WERI-Rb-1 (cell line): ENCODE data around the gene CLASP2.

Experiments
- DNase-seq: peaks from one replicate; pipeline ENCODE4 v3.0.0-alpha.2; 2020
- H3K27ac ChIP-seq: fragments of 250-450 bp; sonication (Bioruptor Pico); 2 replicates; pipeline ENCODE4 v1.5.1; 2020; ENCODE audit warnings: mild to moderate bottlenecking, moderate library complexity
- H3K27me3 ChIP-seq: fragments of 250-450 bp; sonication (Bioruptor Pico); 2 replicates; pipeline ENCODE4 v1.5.1; 2021; ENCODE audit warnings: mild to moderate bottlenecking, low read depth, moderate library complexity; ENCODE audit not compliant: insufficient read depth, severe bottlenecking
- H3K36me3 ChIP-seq: fragments of 250-450 bp; sonication (Bioruptor Pico); 2 replicates; pipeline ENCODE4 v1.5.1; 2020; ENCODE audit warnings: mild to moderate bottlenecking, moderate library complexity
- H3K4me3 ChIP-seq: 2 replicates; pipeline ENCODE4 v1.5.1; 2011; ENCODE audit warnings: low read depth, mild to moderate bottlenecking, control low read depth, low read length
- H3K9me3 ChIP-seq: fragments of 250-450 bp; sonication (Bioruptor Pico); 2 replicates; pipeline ENCODE4 v1.5.1; 2021; ENCODE audit warnings: mild to moderate bottlenecking, moderate library complexity; ENCODE audit not compliant: severe bottlenecking
- CTCF ChIP-seq: IDR thresholded peaks from 2 replicates; pipeline ENCODE4 v1.5.1; 2011; ENCODE audit warnings: low read depth, mild to moderate bottlenecking, control low read depth, inconsistent platforms, low read length

Gene CLASP2

DNA sequence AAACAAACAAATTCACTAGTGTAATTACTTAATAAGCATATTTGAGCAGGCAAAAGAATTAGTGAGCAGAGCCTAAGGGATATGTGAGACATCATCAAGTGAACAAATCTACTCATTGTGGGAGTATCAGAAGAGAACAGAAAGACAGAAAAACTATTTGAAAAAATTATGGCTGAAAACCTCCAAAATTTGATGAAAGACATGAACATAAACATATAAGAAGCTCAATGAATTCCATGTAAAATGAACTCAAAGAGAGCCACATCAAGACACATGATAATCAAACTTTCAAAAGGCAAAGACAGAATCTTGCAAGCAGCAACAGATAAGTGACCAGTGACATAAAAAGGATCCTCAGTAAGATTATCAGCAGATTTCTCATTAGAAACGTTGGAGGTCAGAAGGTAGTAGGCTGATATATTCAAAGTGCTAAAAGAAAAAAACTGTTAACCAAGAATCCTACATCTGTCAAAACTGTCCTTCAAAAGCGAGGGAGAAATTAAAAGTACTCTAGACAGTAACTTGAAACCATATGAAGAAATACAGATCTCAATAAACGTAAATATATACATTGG, 194.9 kb downstream of the CLASP2 start:
- Histone ChIP-seq H3K27ac (no peak overlapping the region), H3K4me3 (no peak overlapping the region), H3K36me3 (peaks cover 20% of the 10 kb centered on the region), H3K9me3 (peaks cover 3% of the 10 kb centered on the region), H3K27me3 (no peaks in the 10 kb centered on the region)
- TF ChIP-seq CTCF: no peak
- no peak for DNase-seq

DNA sequence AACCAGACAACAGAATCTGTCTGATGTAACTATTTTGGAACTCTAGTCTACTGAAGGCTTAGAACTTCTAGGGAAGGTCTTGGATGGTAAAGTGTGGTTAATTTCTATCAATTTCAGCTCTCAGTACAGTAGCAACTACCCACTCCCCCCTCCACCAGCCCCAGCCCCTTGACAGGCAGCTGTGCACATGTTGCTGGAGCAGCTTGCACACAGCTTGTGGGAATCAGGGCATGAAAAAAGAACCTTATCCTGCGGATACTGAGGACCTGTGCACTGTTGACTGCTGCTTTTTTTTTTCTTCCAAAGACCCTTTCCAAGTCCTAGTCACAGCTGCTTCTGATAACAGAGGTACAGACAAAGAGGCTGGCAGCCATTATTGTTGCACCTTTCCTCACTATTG, 196.3 kb downstream of the CLASP2 start:
- Histone ChIP-seq H3K9me3 (no peaks in the 10 kb centered on the region), H3K27me3 (no peaks in the 10 kb centered on the region), H3K27ac (no peak overlapping the region), H3K36me3 (peaks cover 15% of the 10 kb centered on the region), H3K4me3 (no peak overlapping the region)
- no peak for TF ChIP-seq CTCF
- DNase-seq: no peak

GRCh38 chr3:33513262-33513863, 204.7 kb downstream of the CLASP2 start:
- no peak for TF ChIP-seq CTCF
- H3K27me3 ChIP-seq: no peaks in the 10 kb centered on the region
- no peak overlapping the region for H3K27ac ChIP-seq
- H3K9me3 ChIP-seq: no peaks in the 10 kb centered on the region
- H3K36me3 ChIP-seq: peaks cover 46% of the 10 kb centered on the region
- no peak for DNase-seq
- no peak overlapping the region for H3K4me3 ChIP-seq

DNA sequence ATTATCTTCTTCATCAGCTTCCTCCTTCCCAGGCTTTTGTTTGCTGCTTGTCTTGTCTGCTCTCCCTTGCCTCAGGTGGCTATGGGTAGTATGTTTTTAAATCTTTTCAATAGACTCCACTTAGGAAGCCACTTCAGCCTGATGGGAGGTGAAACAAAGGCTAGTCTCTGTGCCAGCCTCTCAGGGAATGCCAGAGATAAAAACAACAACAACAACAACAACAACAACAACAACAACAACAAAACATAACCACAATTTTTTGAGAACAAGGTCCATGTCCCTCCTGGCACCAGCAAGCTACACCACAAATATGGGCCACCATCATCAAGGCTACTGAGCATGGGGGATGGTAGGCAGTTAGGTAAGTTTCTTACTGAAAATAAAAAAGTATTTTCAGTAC, 213.0 kb downstream of the CLASP2 start:
- no peak overlapping the region for H3K4me3 ChIP-seq
- H3K9me3 ChIP-seq: no peaks in the 10 kb centered on the region
- no peak overlapping the region for H3K27ac ChIP-seq
- H3K36me3 ChIP-seq: peaks cover 47% of the 10 kb centered on the region
- no peak for DNase-seq
- TF ChIP-seq CTCF: no peak
- no peaks in the 10 kb centered on the region for H3K27me3 ChIP-seq

DNA sequence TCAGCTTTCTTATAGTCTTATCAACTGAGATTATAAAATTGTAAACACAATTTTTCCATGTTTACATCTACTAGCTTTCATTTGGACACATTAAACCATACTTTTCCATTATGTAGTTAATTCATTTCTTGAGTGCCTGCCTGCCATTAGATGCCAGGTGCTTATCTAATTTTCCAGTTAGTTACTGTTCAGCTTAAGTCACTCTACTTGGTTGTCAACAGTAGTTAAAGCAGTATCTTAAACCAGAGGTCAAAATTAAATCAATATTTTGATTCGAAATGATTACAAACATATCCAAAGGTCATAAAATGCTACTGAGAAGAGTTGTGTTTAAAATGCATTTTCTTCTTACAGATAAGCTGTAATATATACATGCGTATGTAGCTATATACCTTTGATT, 221.6 kb downstream of the CLASP2 start:
- Histone ChIP-seq H3K36me3 (peaks cover 8% of the 10 kb centered on the region), H3K9me3 (no peaks in the 10 kb centered on the region), H3K4me3 (no peak overlapping the region), H3K27ac (no peak overlapping the region), H3K27me3 (no peaks in the 10 kb centered on the region)
- TF ChIP-seq CTCF: no peak
- DNase-seq: no peak

- TF ChIP-seq CTCF: no peak
- Histone ChIP-seq H3K27me3 (no peaks in the 10 kb centered on the region), H3K36me3 (no peaks in the 10 kb centered on the region), H3K9me3 (no peaks in the 10 kb centered on the region), H3K4me3 (no peak overlapping the region), H3K27ac (no peak overlapping the region)
- DNase-seq: no peak
These were observed 226.3 kb downstream of the CLASP2 start for GRCh38 chr3:33491721-33492120.
